HFFc6 (cell line): ENCODE measurements around the gene SYNGR4. TPM values are rescaled to one million over a fixed set of nuclear protein-coding genes. Genes with fewer than 3 reads are reported as not detected.

Experiments used
- DNase-seq: peaks from one replicate; pipeline ENCODE4 v3.0.0-alpha.2; 2018
- H3K27ac Mint-ChIP-seq: 2 replicates; pipeline ENCODE4 v1.8.0; 2020; ENCODE audit warnings: mild to moderate bottlenecking, mixed read lengths
- H3K27me3 Mint-ChIP-seq: 2 replicates; pipeline ENCODE4 v1.8.0; 2021; ENCODE audit warnings: mild to moderate bottlenecking, moderate library complexity, mixed read lengths; ENCODE audit not compliant: insufficient read depth
- H3K36me3 Mint-ChIP-seq: 2 replicates; pipeline ENCODE4 v1.8.0; 2021; ENCODE audit warnings: low read depth, mixed read lengths
- H3K4me1 Mint-ChIP-seq: 2 replicates; pipeline ENCODE4 v1.8.0; 2020; ENCODE audit warnings: low read depth, mixed read lengths
- H3K4me3 Mint-ChIP-seq: 2 replicates; pipeline ENCODE4 v1.8.0; 2020; ENCODE audit warnings: mild to moderate bottlenecking, moderate library complexity, mixed read lengths
- H3K9me3 Mint-ChIP-seq: 2 replicates; pipeline ENCODE4 v1.8.0; 2020; ENCODE audit warnings: mild to moderate bottlenecking, mixed read lengths
- total RNA-seq, 6 experiments: library from RNA; stranded (reverse); fragmentation: NEBNext Ultra II Directional; extraction: Animal tissue kit (Norgen Biotek cat#: 25700); gene quantifications; 2 replicates in 1 of 6; 3 replicates in 5 of 6; pipeline ENCODE4 v1.2.3, GENCODE V29; 2021
- TF ChIP-seq, protein P1 (sequence below): fragments of 200-600 bp; sonication (generic); IDR thresholded peaks from 2 replicates; pipeline ENCODE4 v1.5.0; 2021; ENCODE audit warnings: antibody characterized with exemption, mild to moderate bottlenecking

The SYNGR4 gene
- total RNA-seq, 6 experiments from 2014 or later: not detected

GRCh38 chr19:48321372-48321621 lies 42.9 kb upstream of the SYNGR4 start:
- Mint-ChIP-seq H3K4me3 (peak overlapping the region; percentile 92), H3K27me3 (no peaks in the 10 kb centered on the region; the same call in 1 of the 2 replicates), H3K9me3 (no peaks in the 10 kb centered on the region), H3K27ac (peak overlapping the region; percentile 99), H3K36me3 (no peaks in the 10 kb centered on the region; the same call in 1 of the 2 replicates), H3K4me1 (peaks cover 64% of the 10 kb centered on the region)
- TF ChIP-seq, protein P1, sequence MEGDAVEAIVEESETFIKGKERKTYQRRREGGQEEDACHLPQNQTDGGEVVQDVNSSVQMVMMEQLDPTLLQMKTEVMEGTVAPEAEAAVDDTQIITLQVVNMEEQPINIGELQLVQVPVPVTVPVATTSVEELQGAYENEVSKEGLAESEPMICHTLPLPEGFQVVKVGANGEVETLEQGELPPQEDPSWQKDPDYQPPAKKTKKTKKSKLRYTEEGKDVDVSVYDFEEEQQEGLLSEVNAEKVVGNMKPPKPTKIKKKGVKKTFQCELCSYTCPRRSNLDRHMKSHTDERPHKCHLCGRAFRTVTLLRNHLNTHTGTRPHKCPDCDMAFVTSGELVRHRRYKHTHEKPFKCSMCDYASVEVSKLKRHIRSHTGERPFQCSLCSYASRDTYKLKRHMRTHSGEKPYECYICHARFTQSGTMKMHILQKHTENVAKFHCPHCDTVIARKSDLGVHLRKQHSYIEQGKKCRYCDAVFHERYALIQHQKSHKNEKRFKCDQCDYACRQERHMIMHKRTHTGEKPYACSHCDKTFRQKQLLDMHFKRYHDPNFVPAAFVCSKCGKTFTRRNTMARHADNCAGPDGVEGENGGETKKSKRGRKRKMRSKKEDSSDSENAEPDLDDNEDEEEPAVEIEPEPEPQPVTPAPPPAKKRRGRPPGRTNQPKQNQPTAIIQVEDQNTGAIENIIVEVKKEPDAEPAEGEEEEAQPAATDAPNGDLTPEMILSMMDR: no peak
- DNase-seq: peak; percentile 78

- H3K9me3 Mint-ChIP-seq: no peaks in the 10 kb centered on the region
- peak overlapping the region; percentile 99 for H3K27ac Mint-ChIP-seq
- no peaks in the 10 kb centered on the region; the same call in 1 of the 2 replicates for H3K27me3 Mint-ChIP-seq
- TF ChIP-seq, protein P1: peak; percentile 55
- peak; percentile 98 for DNase-seq
- peaks cover 5% of the 10 kb centered on the region; the same call in 1 of the 2 replicates for H3K36me3 Mint-ChIP-seq
- peaks cover 70% of the 10 kb centered on the region for H3K4me1 Mint-ChIP-seq
- peak overlapping the region; percentile 92 for H3K4me3 Mint-ChIP-seq
Measured at GRCh38 chr19:48321622-48322591, 42.3 kb upstream of the SYNGR4 start.

GRCh38 chr19:48325265-48325910 lies 38.8 kb upstream of the SYNGR4 start, which contains the start of gene EMP3:
EMP3 (plus strand) TSS chr19:48325552; CDS start chr19:48326845, 1,293 bp downstream.
- H3K36me3 Mint-ChIP-seq: peaks cover 29% of the 10 kb centered on the region
- no peaks in the 10 kb centered on the region for H3K9me3 Mint-ChIP-seq
- TF ChIP-seq, protein P1: no peak
- peak; percentile 91 for DNase-seq
- H3K27me3 Mint-ChIP-seq: no peaks in the 10 kb centered on the region; the same call in 1 of the 2 replicates
- peak within 1 kb of the TSS; percentile 96 for H3K4me3 Mint-ChIP-seq
- H3K27ac Mint-ChIP-seq: peak within 1 kb of the TSS; percentile 99
- peaks cover 75% of the 10 kb centered on the region for H3K4me1 Mint-ChIP-seq

- H3K4me3 Mint-ChIP-seq: peak overlapping the region; percentile 75
- H3K9me3 Mint-ChIP-seq: no peaks in the 10 kb centered on the region
- TF ChIP-seq, protein P1: no peak
- H3K27me3 Mint-ChIP-seq: peaks cover 2% of the 10 kb centered on the region; the same call in 1 of the 2 replicates
- DNase-seq: peak; percentile 50
- H3K4me1 Mint-ChIP-seq: peaks cover 62% of the 10 kb centered on the region
- H3K36me3 Mint-ChIP-seq: peaks cover 41% of the 10 kb centered on the region
- peak overlapping the region; percentile 63 for H3K27ac Mint-ChIP-seq
Measured at GRCh38 chr19:48329167-48329891, 34.8 kb upstream of the SYNGR4 start.

GRCh38 chr19:48330012-48330681 lies 34.0 kb upstream of the SYNGR4 start:
- Mint-ChIP-seq H3K9me3 (no peaks in the 10 kb centered on the region), H3K4me1 (peaks cover 59% of the 10 kb centered on the region)
- DNase-seq: no peak

More at GRCh38 chr19:48330012-48330681, 34.0 kb upstream of the SYNGR4 start:
- peaks cover 41% of the 10 kb centered on the region for H3K36me3 Mint-ChIP-seq
- peak overlapping the region; percentile 63; the same call in 1 of the 2 replicates for H3K27ac Mint-ChIP-seq
- peaks cover 2% of the 10 kb centered on the region; the same call in 1 of the 2 replicates for H3K27me3 Mint-ChIP-seq
- no peak overlapping the region for H3K4me3 Mint-ChIP-seq
- TF ChIP-seq, protein P1: no peak
